Lower leg skin (tissue), 4 donors: ENCODE measurements around the gene NSDHL. TPM values are rescaled to one million over a fixed set of nuclear protein-coding genes. Genes with fewer than 3 reads are reported as not detected.

Experiments
- DNase-seq, 2 donors: peaks; one replicate each; pipeline ENCODE4 v3.0.0-alpha.2; 2019; ENCODE audit warnings: low spot score in 2 of 2
- H3K4me3 ChIP-seq: fragments of 200-600 bp; sonication (generic); 2 replicates; pipeline ENCODE4 v1.5.1; 2017; ENCODE audit warnings: mild to moderate bottlenecking, low read depth; ENCODE audit not compliant: poor library complexity, severe bottlenecking
- POLR2A ChIP-seq, 2 donors: fragments of 450-650 bp; IDR thresholded peaks; one replicate each; pipeline ENCODE4 v1.6.1; 2016 to 2017; ENCODE audit warnings: antibody characterized with exemption in 2 of 2, mild to moderate bottlenecking in 1 of 2, moderate library complexity in 1 of 2
- WGBS, 2 donors: methylation state at CpG; one replicate each; pipeline ENCODE4 v1.1.5; 2018; 5-methylcytosine and 5-hydroxymethylcytosine counted together
- intact Hi-C: fragments of 100-400 bp; cut with DNase I; formaldehyde crosslinking; loops from one replicate; pipeline ENCODE4 v1.15.0; 2023; ENCODE audit warnings: low total_unique reads
- total RNA-seq, 4 donors: library from RNA; depleted of rRNA; stranded (reverse); fragments of >200 nt; gene quantifications; one replicate each; pipeline ENCODE4 v1.1.0, GENCODE V29; 2016
- TF ChIP-seq, protein P1 (sequence below), 3 donors: fragments of 450-650 bp; IDR thresholded peaks; one replicate each; pipeline ENCODE4 v1.5.1; 2016; ENCODE audit warnings: antibody characterized with exemption in 3 of 3, mild to moderate bottlenecking in 3 of 3, moderate library complexity in 2 of 3

The NSDHL gene
- total RNA-seq, 4 donors from 2014 or later: 13.2 to 22.5 (median 17.9) TPM

DNA sequence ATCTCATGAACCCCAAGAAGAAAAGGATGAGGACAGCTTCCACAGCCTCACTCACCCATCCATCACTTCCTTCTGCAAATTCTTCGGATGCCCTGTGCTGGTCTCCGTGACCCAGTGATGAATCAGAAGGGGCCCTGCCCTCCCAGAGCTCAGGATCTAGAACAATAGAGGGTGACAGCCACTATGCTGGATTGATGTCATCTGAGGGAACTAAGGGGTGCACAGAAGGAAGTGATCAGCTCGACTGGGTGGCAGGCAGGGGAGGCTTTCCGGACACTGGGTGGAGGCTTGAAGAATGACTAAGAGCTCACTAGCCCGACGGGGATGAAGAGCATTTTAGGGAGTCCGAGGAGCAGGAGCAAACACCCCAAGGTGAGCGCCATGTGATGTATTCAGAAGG lies 65.6 kb downstream of the NSDHL start:
- no peak overlapping the region for H3K4me3 ChIP-seq
- TF ChIP-seq, protein P1, sequence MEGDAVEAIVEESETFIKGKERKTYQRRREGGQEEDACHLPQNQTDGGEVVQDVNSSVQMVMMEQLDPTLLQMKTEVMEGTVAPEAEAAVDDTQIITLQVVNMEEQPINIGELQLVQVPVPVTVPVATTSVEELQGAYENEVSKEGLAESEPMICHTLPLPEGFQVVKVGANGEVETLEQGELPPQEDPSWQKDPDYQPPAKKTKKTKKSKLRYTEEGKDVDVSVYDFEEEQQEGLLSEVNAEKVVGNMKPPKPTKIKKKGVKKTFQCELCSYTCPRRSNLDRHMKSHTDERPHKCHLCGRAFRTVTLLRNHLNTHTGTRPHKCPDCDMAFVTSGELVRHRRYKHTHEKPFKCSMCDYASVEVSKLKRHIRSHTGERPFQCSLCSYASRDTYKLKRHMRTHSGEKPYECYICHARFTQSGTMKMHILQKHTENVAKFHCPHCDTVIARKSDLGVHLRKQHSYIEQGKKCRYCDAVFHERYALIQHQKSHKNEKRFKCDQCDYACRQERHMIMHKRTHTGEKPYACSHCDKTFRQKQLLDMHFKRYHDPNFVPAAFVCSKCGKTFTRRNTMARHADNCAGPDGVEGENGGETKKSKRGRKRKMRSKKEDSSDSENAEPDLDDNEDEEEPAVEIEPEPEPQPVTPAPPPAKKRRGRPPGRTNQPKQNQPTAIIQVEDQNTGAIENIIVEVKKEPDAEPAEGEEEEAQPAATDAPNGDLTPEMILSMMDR (IDR thresholded peaks at IDR 0.05): no peak
- TF ChIP-seq POLR2A (IDR thresholded peaks at IDR 0.05): no peak
- DNase-seq: no peak
- 64 to 74% methylated on average over 8 of the region's 8 CpGs for WGBS, 2 donors
- intact Hi-C loops: no loop called here

DNA sequence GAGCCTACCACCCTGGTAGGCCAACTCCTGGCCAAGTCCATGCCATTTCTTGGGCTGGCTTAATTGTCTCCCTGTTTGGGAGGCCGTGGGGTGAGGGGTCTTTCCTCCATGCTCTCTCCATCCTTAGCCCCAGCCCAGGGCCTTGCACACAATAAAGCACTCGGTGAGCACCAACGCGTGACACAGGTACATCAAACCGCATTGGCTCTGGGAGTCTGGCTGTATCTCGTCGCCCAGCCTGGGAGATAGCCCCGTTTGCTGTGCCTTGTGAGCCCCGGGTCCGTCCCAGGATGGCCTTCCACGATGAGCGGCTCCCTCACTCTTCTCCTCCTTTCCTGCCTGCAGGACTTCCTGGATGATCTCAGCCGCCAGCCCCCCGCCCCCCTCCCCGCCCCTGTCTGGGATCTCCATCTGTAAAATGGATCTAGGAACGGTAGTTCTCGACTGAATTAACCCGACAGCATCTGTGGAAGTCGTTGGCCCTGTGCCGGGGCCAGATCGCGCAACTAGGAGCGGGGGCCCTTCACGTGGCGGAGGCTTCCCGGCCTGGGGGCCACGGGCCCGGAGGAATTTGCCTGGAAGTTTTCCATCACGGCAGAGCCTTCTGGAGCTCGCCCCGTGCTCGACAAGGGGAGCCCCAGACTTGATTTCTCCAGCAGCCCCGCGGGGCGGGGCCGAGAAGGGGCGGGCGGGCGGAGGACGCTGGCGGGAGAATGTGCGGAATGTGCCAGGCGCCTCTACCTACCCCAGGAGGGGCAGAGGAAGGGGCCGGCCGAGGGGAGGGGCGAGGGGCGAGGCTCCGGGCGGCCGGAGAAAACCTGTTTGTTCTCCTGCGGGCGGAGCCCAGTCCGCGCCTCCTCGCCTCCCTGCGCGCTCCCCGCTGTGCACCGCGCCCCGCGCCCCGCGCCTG lies 66.6 kb downstream of the NSDHL start, which contains the start of gene ZNF185:
ZNF185 (plus strand) TSS at position 846 of the 910 bp plus-strand sequence. CDS start 16,423 bp downstream, outside the sequence.
- intact Hi-C loops: no loop called here
- no peak for TF ChIP-seq POLR2A (IDR thresholded peaks at IDR 0.05)
- TF ChIP-seq, protein P1 (IDR thresholded peaks at IDR 0.05): no peak
- no peak within 1 kb of the TSS for H3K4me3 ChIP-seq
- no peak for DNase-seq
- WGBS, 2 donors: 37 to 47% methylated on average over 5 to 56 of the region's 64 CpGs

DNA sequence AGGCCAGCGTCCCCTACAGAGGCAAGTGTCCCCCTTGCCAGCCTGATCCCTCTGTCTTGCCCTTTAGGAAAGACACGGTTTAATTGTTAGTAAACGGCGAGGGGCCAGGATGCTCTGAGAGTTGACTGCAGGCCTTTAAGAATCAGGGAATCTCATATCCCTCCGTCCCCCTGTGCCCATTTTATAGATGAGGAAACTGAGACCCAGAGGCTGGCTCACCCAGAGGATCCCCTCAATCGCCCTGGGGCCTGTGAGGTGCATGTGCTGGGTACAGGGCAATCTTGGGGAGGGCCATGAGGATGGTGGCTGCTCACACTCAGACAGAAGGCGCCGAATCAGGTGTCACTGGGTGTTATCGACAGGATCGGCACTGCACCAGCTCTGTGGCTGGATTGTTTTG lies 67.6 kb downstream of the NSDHL start:
- intact Hi-C loops: no loop called here
- TF ChIP-seq POLR2A (IDR thresholded peaks at IDR 0.05): no peak
- TF ChIP-seq, protein P1 (IDR thresholded peaks at IDR 0.05): no peak
- DNase-seq: no peak
- WGBS, 2 donors: 21 to 61% methylated on average over 4 to 10 of the region's 10 CpGs
- H3K4me3 ChIP-seq: no peak overlapping the region

DNA sequence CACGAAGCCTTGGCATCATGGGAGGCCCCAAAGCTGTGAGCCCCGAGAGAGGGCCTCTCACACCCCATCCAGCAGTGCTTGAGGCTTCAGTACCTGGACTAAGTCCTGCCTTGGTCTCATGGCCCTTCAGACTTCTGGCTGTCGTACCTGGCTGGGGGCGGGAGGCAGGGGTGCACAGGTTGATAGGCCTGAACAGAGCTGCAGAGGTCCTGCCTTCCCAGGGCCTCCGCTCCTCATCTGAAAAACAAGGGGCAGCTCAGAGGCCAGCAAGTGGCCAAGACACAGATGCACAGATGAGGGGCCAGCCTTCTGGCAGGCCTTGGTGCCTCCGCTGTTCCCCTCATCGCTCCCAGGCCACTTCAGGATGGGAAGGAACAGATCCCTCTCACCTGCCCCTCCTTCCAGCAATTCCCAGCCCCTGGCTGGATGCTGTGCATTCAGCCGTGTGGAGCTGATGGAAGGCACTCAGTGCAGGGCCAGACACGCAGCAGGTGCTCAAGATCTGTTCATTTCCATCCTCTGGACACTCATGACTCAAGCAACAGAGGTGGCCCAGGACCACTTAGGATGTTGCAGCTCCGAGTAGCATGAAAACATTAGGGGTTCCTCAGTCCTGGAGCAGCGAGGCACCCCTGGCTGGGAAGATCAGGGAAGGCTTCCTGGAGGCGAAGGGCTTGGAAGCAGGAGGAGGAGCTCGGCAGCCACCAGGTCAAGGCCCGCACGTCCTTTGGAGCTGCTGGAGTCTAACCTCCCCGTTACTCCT lies 68.4 kb downstream of the NSDHL start:
- DNase-seq: no peak
- intact Hi-C loops: no loop called here
- no peak for TF ChIP-seq POLR2A (IDR thresholded peaks at IDR 0.05)
- TF ChIP-seq, protein P1 (IDR thresholded peaks at IDR 0.05): no peak
- 74 to 88% methylated on average over 9 to 13 of the region's 16 CpGs for WGBS, 2 donors
- no peak overlapping the region for H3K4me3 ChIP-seq

DNA sequence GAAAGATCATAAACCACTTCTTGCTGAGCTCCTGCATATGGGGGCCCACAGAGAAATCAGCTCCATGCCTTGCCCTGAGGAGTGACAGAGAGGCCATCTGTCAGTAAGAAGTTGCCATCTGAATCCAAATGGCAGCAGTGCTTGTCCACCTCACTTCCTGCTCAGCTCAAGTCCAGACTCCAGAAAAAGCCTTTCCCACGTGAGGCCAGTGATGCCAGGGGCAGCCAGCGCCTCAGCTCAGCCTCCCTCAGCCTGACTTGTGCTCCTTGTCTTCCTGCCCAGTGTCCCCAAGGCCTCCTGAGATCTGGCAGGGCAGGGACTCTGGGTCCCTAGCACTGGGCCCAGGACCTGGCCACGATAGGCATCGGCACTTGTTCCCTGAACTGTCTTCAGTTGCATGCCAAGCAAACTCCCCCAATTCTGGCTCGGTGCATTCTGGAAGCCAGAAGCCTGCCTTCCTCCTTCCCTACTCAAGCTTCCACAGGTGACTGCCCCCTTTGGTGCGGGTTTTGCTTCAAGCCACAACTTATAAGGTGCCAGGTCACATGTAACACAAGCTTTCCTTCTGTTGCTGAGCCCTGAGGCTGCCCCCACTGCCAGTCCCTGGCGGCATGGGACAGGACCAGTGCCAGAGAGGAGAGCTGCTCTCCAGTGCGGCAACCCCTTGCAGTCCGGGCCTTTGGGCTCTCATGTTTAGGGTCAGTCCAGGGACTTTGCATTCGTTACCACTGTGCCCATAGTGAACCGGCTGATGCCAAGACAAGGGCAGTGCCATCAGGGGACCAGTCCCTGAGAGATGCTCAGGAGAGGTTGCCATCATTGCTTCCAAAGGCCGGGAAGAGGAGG lies 69.2 kb downstream of the NSDHL start:
- intact Hi-C loops: no loop called here
- TF ChIP-seq, protein P1 (IDR thresholded peaks at IDR 0.05): no peak
- no peak for TF ChIP-seq POLR2A (IDR thresholded peaks at IDR 0.05)
- 74 to 76% methylated on average over 7 to 12 of the region's 12 CpGs for WGBS, 2 donors
- H3K4me3 ChIP-seq: no peak overlapping the region
- no peak for DNase-seq
